HepG2 (cell line): ENCODE data around the gene PSENEN. TPM values are rescaled to one million over a fixed set of nuclear protein-coding genes. Genes with fewer than 3 reads are reported as not detected.

Experiments
- AFF4 ChIP-seq: sonication (generic); formaldehyde crosslinking; IDR thresholded peaks from 2 replicates; pipeline ENCODE4 v1.4.0; 2020; ENCODE audit warnings: missing genetic modification reagents
- BRD4 ChIP-seq: sonication (generic); formaldehyde crosslinking; IDR thresholded peaks from 2 replicates; pipeline ENCODE4 v1.4.0; 2020; ENCODE audit warnings: missing genetic modification reagents
- DRAP1 ChIP-seq: IDR thresholded peaks from 2 replicates; pipeline ENCODE4 v1.6.1; 2016; ENCODE audit warnings: missing genetic modification reagents, missing compliant biosample characterization
- HOXA7 ChIP-seq: sonication (generic); formaldehyde crosslinking; IDR thresholded peaks from 2 replicates; pipeline ENCODE4 v1.8.1; 2022; ENCODE audit warnings: mild to moderate bottlenecking, missing genetic modification reagents, moderate library complexity
- KLF6 ChIP-seq: IDR thresholded peaks from 2 replicates; pipeline ENCODE4 v1.8.0; 2016; ENCODE audit warnings: missing biosample characterization, missing genetic modification reagents
- NCOA1 ChIP-seq: sonication (generic); formaldehyde crosslinking; IDR thresholded peaks from 2 replicates; pipeline ENCODE4 v1.9.0; 2021; ENCODE audit warnings: missing genetic modification reagents
- NRL ChIP-seq: sonication (generic); formaldehyde crosslinking; IDR thresholded peaks from 2 replicates; pipeline ENCODE4 v1.5.0; 2020; ENCODE audit warnings: missing genetic modification reagents, mild to moderate bottlenecking, moderate library complexity, borderline replicate concordance
- PHF8 ChIP-seq: sonication (generic); formaldehyde crosslinking; IDR thresholded peaks from 2 replicates; pipeline ENCODE4 v1.5.0; 2020; ENCODE audit warnings: missing genetic modification reagents
- TGIF2 ChIP-seq: IDR thresholded peaks from 2 replicates; pipeline ENCODE4 v1.6.1; 2016; ENCODE audit warnings: control low read depth, missing compliant biosample characterization
- YEATS4 ChIP-seq: sonication (generic); formaldehyde crosslinking; IDR thresholded peaks from 2 replicates; pipeline ENCODE4 v1.4.0; 2020; ENCODE audit warnings: missing genetic modification reagents, borderline replicate concordance
- ZBTB2 ChIP-seq: sonication (generic); formaldehyde crosslinking; IDR thresholded peaks from 2 replicates; pipeline ENCODE4 v1.8.0; 2022; ENCODE audit warnings: low read depth, missing genetic modification reagents
- ZFP36L1 ChIP-seq: sonication (generic); formaldehyde crosslinking; IDR thresholded peaks from 2 replicates; pipeline ENCODE4 v1.8.0; 2022; ENCODE audit warnings: mild to moderate bottlenecking, missing genetic modification reagents, moderate library complexity
- ZNF260 ChIP-seq: sonication (generic); formaldehyde crosslinking; IDR thresholded peaks from 2 replicates; pipeline ENCODE4 v1.4.0; 2020; ENCODE audit warnings: missing genetic modification reagents, low read depth, mild to moderate bottlenecking, borderline replicate concordance
- ZNF569 ChIP-seq: sonication (generic); formaldehyde crosslinking; IDR thresholded peaks from 2 replicates; pipeline ENCODE4 v1.5.0; 2020; ENCODE audit warnings: mild to moderate bottlenecking, missing genetic modification reagents, moderate library complexity, borderline replicate concordance
- polyA plus RNA-seq, 8 experiments: library from polyadenylated mRNA; depleted of rRNA in 3 of 8; stranded (reverse) in 7 of 8; unstranded in 1 of 8; fragments of >200 nt; fragmentation: Illumina TruSeq in 4 of 8; extraction: Trizol in 4 of 8; gene quantifications; 2 replicates each; pipeline versions ENCODE4 v1.2.1 to v1.2.3, GENCODE V29; 2011 to 2016; ENCODE audit warnings: low read depth in 4 of 8, missing spikeins in 1 of 8, mixed read lengths in 1 of 8; ENCODE audit not compliant: insufficient read depth in 1 of 8
- total RNA-seq, 5 experiments: library from RNA; depleted of rRNA; stranded (reverse); fragments of >200 nt; fragmentation: Illumina TruSeq; extraction: Trizol; gene quantifications; 2 replicates each; pipeline ENCODE4 v1.2.3, GENCODE V29; 2016; ENCODE audit warnings: low read depth in 1 of 5
- TF ChIP-seq, protein P1 (sequence below): sonication (generic); formaldehyde crosslinking; IDR thresholded peaks from 2 replicates; pipeline ENCODE4 v1.4.0; 2020; ENCODE audit warnings: missing genetic modification reagents, borderline replicate concordance
- TF ChIP-seq, protein P2 (sequence below): sonication (generic); formaldehyde crosslinking; IDR thresholded peaks from 2 replicates; pipeline ENCODE4 v1.5.0; 2020; ENCODE audit warnings: missing genetic modification reagents

The PSENEN gene
- total and polyA plus RNA-seq, 2 of the 13 experiments (the other 11 are each of a cell fraction or from before 2014, with no cell fraction given), result 16.9 to 34.2 TPM

DNA sequence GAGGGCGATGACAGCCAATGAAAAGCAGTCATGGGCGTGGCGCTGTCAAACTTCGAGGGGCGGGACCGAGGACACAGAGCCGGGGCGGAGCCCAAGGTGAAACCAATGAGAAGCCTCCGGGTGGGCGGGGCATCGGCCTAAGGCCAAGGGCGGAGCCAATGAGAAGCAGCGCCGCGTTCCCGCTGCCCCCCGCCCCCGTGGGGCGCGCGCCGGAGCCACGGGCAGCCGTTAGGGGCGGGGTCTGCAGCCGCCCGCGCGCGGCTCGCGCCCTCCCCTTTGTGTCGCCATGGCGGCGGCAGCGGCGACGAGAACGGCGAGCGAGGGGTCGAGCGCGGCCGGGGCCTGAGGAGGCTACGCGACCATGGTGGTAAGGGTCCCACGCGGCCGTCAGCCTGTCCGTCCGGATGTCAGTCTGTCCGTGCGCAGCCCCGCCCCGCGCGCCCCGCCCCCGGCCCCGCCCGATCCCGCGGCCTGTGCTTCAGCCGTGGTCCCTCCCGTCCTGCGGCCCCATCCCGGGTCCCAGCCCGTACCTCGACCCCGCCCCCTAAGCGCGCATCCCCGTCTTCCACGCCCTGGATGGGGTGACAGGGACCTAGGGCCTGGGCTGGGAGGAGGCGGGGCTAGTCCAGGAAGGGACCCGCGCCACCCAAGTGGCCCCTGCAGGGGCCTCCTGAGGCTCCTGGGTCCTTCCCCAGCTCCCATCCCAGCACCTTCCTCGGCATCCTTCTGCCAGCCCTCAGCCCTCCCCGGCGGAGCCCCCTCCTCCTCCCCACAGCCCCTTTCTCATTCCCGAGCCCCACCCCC is 30.0 kb downstream of the PSENEN start, which contains the start of gene ARHGAP33 (continued):
- no peak for TF ChIP-seq NCOA1 (CRISPR knock-in tag)
- TF ChIP-seq, protein P1, sequence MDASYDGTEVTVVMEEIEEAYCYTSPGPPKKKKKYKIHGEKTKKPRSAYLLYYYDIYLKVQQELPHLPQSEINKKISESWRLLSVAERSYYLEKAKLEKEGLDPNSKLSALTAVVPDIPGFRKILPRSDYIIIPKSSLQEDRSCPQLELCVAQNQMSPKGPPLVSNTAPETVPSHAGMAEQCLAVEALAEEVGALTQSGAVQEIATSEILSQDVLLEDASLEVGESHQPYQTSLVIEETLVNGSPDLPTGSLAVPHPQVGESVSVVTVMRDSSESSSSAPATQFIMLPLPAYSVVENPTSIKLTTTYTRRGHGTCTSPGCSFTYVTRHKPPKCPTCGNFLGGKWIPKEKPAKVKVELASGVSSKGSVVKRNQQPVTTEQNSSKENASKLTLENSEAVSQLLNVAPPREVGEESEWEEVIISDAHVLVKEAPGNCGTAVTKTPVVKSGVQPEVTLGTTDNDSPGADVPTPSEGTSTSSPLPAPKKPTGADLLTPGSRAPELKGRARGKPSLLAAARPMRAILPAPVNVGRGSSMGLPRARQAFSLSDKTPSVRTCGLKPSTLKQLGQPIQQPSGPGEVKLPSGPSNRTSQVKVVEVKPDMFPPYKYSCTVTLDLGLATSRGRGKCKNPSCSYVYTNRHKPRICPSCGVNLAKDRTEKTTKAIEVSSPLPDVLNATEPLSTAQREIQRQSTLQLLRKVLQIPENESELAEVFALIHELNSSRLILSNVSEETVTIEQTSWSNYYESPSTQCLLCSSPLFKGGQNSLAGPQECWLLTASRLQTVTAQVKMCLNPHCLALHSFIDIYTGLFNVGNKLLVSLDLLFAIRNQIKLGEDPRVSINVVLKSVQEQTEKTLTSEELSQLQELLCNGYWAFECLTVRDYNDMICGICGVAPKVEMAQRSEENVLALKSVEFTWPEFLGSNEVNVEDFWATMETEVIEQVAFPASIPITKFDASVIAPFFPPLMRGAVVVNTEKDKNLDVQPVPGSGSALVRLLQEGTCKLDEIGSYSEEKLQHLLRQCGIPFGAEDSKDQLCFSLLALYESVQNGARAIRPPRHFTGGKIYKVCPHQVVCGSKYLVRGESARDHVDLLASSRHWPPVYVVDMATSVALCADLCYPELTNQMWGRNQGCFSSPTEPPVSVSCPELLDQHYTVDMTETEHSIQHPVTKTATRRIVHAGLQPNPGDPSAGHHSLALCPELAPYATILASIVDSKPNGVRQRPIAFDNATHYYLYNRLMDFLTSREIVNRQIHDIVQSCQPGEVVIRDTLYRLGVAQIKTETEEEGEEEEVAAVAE, result no peak
- TF ChIP-seq AFF4, result no peak
- TF ChIP-seq ZBTB2 (CRISPR knock-in tag), result no peak
- no peak for TF ChIP-seq BRD4
- peak; percentile 57; the same call in 1 of the 2 replicates for TF ChIP-seq YEATS4 (CRISPR knock-in tag)
- peak; percentile 60; the same call in 1 of the 2 replicates for TF ChIP-seq TGIF2 (CRISPR knock-in tag)
- TF ChIP-seq HOXA7 (CRISPR knock-in tag), result no peak
- TF ChIP-seq ZFP36L1, result no peak
- TF ChIP-seq, protein P2, sequence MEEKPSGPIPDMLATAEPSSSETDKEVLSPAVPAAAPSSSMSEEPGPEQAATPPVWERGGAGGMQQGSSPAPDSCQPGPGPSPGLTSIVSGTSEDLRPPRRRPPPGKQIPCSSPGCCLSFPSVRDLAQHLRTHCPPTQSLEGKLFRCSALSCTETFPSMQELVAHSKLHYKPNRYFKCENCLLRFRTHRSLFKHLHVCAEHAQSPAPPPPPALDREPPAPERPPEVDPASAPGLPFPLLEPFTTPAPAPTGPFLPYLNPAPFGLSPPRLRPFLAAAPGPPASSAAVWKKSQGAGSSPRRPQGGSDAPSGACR, result no peak
- no peak for TF ChIP-seq ZNF569 (CRISPR knock-in tag)
- no peak for TF ChIP-seq KLF6 (CRISPR knock-in tag)
- no peak for TF ChIP-seq ZNF260 (CRISPR knock-in tag)
- peak; percentile 90 for TF ChIP-seq DRAP1 (CRISPR knock-in tag)
- TF ChIP-seq PHF8 (CRISPR knock-in tag), result peak; percentile 47
- no peak for TF ChIP-seq NRL (CRISPR knock-in tag)
